NCI-H1105 treated with DMSO at 0.1 percent for 48 hours (cell line): ENCODE data around the gene ZNF140.

Experiments
- DNase-seq: peaks from one replicate; lab custom pipeline; 2025; lab: John Stamatoyannopoulos, UW

Gene ZNF140

DNA sequence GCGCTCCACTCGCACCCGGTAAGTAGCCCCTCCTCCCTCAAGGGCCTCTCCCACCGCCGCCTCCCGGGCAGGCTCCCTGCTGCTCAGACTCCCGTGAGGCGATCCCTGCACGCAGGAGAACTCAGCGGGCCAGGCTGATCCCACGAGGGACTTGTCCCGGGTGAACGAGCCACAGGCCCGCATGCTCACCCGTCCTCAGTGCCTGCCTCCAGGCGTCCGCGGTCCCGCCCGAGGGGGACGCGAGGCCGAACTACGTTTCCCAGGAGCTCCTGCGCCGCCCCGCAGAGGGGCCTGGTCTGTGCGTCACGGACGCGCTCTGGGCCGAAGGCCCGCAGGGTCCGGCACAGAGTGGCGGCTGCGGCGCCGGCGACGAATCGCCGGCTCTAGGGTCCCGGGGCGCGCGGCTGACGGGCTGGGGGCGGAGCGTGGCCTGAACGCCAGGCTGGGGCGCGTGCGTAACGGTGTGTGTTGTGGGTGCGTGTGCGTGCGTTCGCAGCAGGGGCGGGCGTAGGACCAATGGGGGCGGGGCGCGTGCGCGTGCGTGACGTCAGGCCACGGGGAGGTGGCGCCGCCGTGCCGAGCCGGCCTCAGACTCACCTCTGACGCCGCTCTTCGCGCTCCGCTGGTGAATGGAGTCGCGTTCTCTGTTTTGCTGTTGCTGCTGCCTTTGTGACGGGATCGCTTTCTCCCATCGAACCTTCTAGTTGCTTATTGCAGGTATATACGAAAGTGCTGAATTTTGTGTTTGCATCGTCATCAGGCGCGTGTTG, 49.5 kb downstream of the ZNF140 start, which contains the start of the genes ZNF10 and ZNF891:
Gene ZNF10, plus strand, starts transcription at position 590 of the 770 bp plus-strand sequence. CDS start 13,866 bp downstream, outside the sequence.
Gene ZNF891, minus strand, starts transcription at position 237 of the 770 bp plus-strand sequence. CDS start 8,356 bp downstream, outside the sequence.
- DNase-seq = peak; percentile 77

DNA sequence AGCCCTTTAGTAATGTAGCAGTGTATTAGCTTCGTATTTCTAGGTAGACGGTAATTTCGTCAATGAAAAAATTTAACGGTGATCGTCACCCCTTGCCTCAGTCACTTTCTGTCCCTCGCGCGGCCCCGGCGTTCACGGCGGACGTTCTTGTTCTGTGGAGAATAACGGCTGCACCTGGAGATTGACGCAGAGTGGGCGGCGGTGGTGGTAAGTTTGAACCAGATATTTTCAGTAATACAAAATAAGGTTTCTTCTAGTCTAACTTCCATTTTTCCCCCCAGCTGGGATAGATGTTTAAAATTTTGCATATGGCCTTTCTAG, 50.0 kb downstream of the ZNF140 start:
- DNase-seq = no peak

GRCh38 chr12:133135747-133136146, 55.0 kb downstream of the ZNF140 start:
- no peak for DNase-seq

- no peak for DNase-seq
Measured at GRCh38 chr12:133145981-133146380, 65.3 kb downstream of the ZNF140 start.

DNA sequence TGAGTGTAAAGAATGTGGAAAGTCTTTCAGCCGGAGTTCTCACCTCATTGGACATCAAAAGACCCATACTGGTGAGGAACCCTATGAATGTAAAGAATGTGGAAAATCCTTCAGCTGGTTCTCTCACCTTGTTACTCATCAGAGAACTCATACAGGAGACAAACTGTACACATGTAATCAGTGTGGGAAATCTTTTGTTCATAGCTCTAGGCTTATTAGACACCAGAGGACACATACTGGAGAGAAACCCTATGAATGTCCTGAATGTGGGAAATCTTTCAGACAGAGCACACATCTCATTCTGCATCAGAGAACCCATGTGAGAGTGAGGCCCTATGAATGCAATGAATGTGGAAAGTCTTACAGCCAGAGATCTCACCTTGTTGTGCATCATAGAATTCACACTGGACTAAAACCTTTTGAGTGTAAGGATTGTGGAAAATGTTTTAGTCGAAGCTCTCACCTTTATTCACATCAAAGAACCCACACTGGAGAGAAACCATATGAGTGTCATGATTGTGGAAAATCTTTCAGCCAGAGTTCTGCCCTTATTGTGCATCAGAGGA, 75.5 kb downstream of the ZNF140 start:
- no peak for DNase-seq
